BLaER1 (cell line): ENCODE results near the gene GNG13.

ENCODE experiments used
- H3K27ac ChIP-seq: shearing (Covaris generic); formaldehyde crosslinking; 2 replicates; pipeline ENCODE4 v1.8.1; 2022
- H3K27me3 ChIP-seq: shearing (Covaris generic); formaldehyde crosslinking; 2 replicates; pipeline ENCODE4 v1.8.1; 2022
- H3K36me3 ChIP-seq: shearing (Covaris generic); formaldehyde crosslinking; 2 replicates; pipeline ENCODE4 v1.8.1; 2022
- H3K4me1 ChIP-seq: shearing (Covaris generic); formaldehyde crosslinking; 2 replicates; pipeline ENCODE4 v1.8.1; 2022
- H3K4me2 ChIP-seq: shearing (Covaris generic); formaldehyde crosslinking; 2 replicates; pipeline ENCODE4 v1.8.1; 2022
- H3K4me3 ChIP-seq: shearing (Covaris generic); formaldehyde crosslinking; 2 replicates; pipeline ENCODE4 v1.8.1; 2022
- H3K9ac ChIP-seq: shearing (Covaris generic); formaldehyde crosslinking; 2 replicates; pipeline ENCODE4 v1.8.1; 2022
- H3K9me3 ChIP-seq: shearing (Covaris generic); formaldehyde crosslinking; 2 replicates; pipeline ENCODE4 v1.8.1; 2022
- H4K20me1 ChIP-seq: shearing (Covaris generic); formaldehyde crosslinking; 2 replicates; pipeline ENCODE4 v1.8.1; 2022
- Cebpa-rat ChIP-seq: shearing (Covaris generic); IDR thresholded peaks from 2 replicates; pipeline ENCODE4 v1.8.1; 2022

GNG13 gene

GRCh38 chr16:775236-775796 is 25.2 kb downstream of the GNG13 start:
- Histone ChIP-seq H3K4me3 (no peak overlapping the region), H4K20me1 (no peaks in the 10 kb centered on the region), H3K9ac (no peak overlapping the region), H3K27me3 (no peaks in the 10 kb centered on the region), H3K4me2 (no peak overlapping the region), H3K9me3 (no peaks in the 10 kb centered on the region), H3K36me3 (no peaks in the 10 kb centered on the region), H3K27ac (no peak overlapping the region), H3K4me1 (peaks cover 41% of the 10 kb centered on the region)
- no peak for TF ChIP-seq Cebpa-rat

GRCh38 chr16:774086-775001 is 26.2 kb downstream of the GNG13 start:
- Histone ChIP-seq H3K9ac (no peak overlapping the region), H3K27ac (no peak overlapping the region), H4K20me1 (no peaks in the 10 kb centered on the region), H3K4me1 (peaks cover 39% of the 10 kb centered on the region), H3K36me3 (no peaks in the 10 kb centered on the region), H3K9me3 (no peaks in the 10 kb centered on the region), H3K4me2 (no peak overlapping the region), H3K4me3 (no peak overlapping the region), H3K27me3 (no peaks in the 10 kb centered on the region)
- no peak for TF ChIP-seq Cebpa-rat

GRCh38 chr16:772959-773358 is 27.6 kb downstream of the GNG13 start:
- Histone ChIP-seq H3K4me3 (no peak overlapping the region), H3K4me2 (no peak overlapping the region), H3K9me3 (no peaks in the 10 kb centered on the region), H4K20me1 (no peaks in the 10 kb centered on the region), H3K27me3 (no peaks in the 10 kb centered on the region), H3K9ac (no peak overlapping the region), H3K36me3 (no peaks in the 10 kb centered on the region), H3K4me1 (peaks cover 26% of the 10 kb centered on the region), H3K27ac (no peak overlapping the region)
- TF ChIP-seq Cebpa-rat: no peak

DNA sequence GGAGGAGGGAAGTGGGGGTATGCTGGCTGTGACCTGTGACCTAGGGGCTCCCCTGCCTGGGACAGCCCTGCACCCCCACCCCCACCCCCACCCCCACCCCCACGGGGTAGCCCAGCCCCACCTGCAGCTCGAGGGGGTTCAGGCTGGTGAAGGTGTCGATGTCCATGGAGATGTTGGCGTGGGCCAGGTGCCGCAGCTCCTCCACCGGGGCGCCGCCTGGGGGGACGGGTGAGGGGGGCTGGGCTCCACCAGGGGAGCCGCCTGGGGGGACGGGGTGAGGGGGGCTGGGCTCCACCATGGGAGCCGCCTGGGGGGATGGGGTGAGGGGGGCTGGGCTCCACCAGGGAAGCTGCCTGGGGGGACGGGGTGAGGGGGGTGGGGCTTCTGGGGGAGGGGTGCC is 30.1 kb downstream of the GNG13 start:
- Histone ChIP-seq H3K9ac (no peak overlapping the region), H3K4me1 (peaks cover under 1% of the 10 kb centered on the region; the same call in 1 of the 2 replicates), H3K27me3 (no peaks in the 10 kb centered on the region), H3K4me2 (no peak overlapping the region), H3K9me3 (no peaks in the 10 kb centered on the region), H3K4me3 (no peak overlapping the region), H3K27ac (no peak overlapping the region), H3K36me3 (no peaks in the 10 kb centered on the region), H4K20me1 (no peaks in the 10 kb centered on the region)
- no peak for TF ChIP-seq Cebpa-rat

GRCh38 chr16:769934-770333 is 30.6 kb downstream of the GNG13 start:
- no peaks in the 10 kb centered on the region for H3K27me3 ChIP-seq
- H3K4me1 ChIP-seq: no peaks in the 10 kb centered on the region
- H3K4me3 ChIP-seq: no peak overlapping the region

GRCh38 chr16:769184-769784 is 31.2 kb downstream of the GNG13 start:
- Histone ChIP-seq H3K4me1 (no peaks in the 10 kb centered on the region), H3K27me3 (no peaks in the 10 kb centered on the region), H3K9ac (no peak overlapping the region), H3K9me3 (no peaks in the 10 kb centered on the region), H3K27ac (no peak overlapping the region), H3K4me3 (no peak overlapping the region), H4K20me1 (no peaks in the 10 kb centered on the region), H3K36me3 (no peaks in the 10 kb centered on the region), H3K4me2 (no peak overlapping the region)
- TF ChIP-seq Cebpa-rat: no peak

More at GRCh38 chr16:769934-770333, 30.6 kb downstream of the GNG13 start:
- no peak overlapping the region for H3K27ac ChIP-seq
- H3K9ac ChIP-seq: no peak overlapping the region
- H4K20me1 ChIP-seq: no peaks in the 10 kb centered on the region
- H3K9me3 ChIP-seq: no peaks in the 10 kb centered on the region
- H3K4me2 ChIP-seq: no peak overlapping the region
- no peak for TF ChIP-seq Cebpa-rat
- H3K36me3 ChIP-seq: no peaks in the 10 kb centered on the region

- Histone ChIP-seq H4K20me1 (no peaks in the 10 kb centered on the region), H3K9ac (no peak overlapping the region), H3K4me1 (no peaks in the 10 kb centered on the region), H3K4me2 (no peak overlapping the region), H3K36me3 (no peaks in the 10 kb centered on the region), H3K4me3 (no peak overlapping the region), H3K9me3 (no peaks in the 10 kb centered on the region), H3K27me3 (no peaks in the 10 kb centered on the region), H3K27ac (no peak overlapping the region)
- TF ChIP-seq Cebpa-rat: no peak
Observed at GRCh38 chr16:768428-768827, 32.1 kb downstream of the GNG13 start.

GRCh38 chr16:767743-768235 is 32.7 kb downstream of the GNG13 start:
- no peaks in the 10 kb centered on the region for H3K27me3 ChIP-seq
- H4K20me1 ChIP-seq: no peaks in the 10 kb centered on the region
- H3K9ac ChIP-seq: no peak overlapping the region
- no peak overlapping the region for H3K4me2 ChIP-seq
- H3K9me3 ChIP-seq: no peaks in the 10 kb centered on the region
- TF ChIP-seq Cebpa-rat: no peak
- H3K4me1 ChIP-seq: peaks cover 5% of the 10 kb centered on the region; the same call in 1 of the 2 replicates
- H3K27ac ChIP-seq: no peak overlapping the region
- H3K36me3 ChIP-seq: no peaks in the 10 kb centered on the region
- no peak overlapping the region for H3K4me3 ChIP-seq

GRCh38 chr16:766820-767640 is 33.5 kb downstream of the GNG13 start:
- Histone ChIP-seq H3K9ac (no peak overlapping the region), H3K4me1 (peaks cover 12% of the 10 kb centered on the region), H3K27ac (no peak overlapping the region), H3K27me3 (no peaks in the 10 kb centered on the region), H4K20me1 (no peaks in the 10 kb centered on the region), H3K9me3 (no peaks in the 10 kb centered on the region), H3K4me3 (no peak overlapping the region), H3K36me3 (no peaks in the 10 kb centered on the region), H3K4me2 (no peak overlapping the region)
- no peak for TF ChIP-seq Cebpa-rat
